IMR-90 (cell line): ENCODE measurements around the gene SIGLEC7. TPM values are rescaled to one million over a fixed set of nuclear protein-coding genes. Genes with fewer than 3 reads are reported as not detected.

Experiments used
- ATAC-seq: fragments of 200-7000 bp; cut with Tn5 transposase; 2 replicates; pipeline ENCODE4 v1.9.1; 2020; ENCODE audit warnings: low read depth, mild to moderate bottlenecking, moderate library complexity
- BruUV-seq: library from RNA; stranded (reverse); fragments of 400-500 nt; replicated peaks from 2 replicates; lab custom pipeline; 2021; lab: Mats Ljungman, UMichigan
- CTCF ChIA-PET: fragments of 300-600 bp; formaldehyde crosslinking; extraction: SDS; loops from one replicate; lab custom pipeline; 2021; ENCODE audit warnings: antibody characterized with exemption; lab: Yijun Ruan, JAX
- POLR2A ChIA-PET: fragments of 300-600 bp; sonication (Branson Sonifier 250); formaldehyde crosslinking; loops from one replicate; lab custom pipeline; 2022; ENCODE audit warnings: antibody characterized with exemption; ENCODE audit not compliant: unreplicated experiment; lab: Charles Lee
- DNase-seq: peaks from one replicate; pipeline ENCODE4 v3.0.0; 2013
- H2AFZ ChIP-seq: replicated peaks from 2 replicates; pipeline ENCODE3; 2013; ENCODE audit warnings: low read length, mild to moderate bottlenecking; ENCODE audit not compliant: poor library complexity
- H2AK5ac ChIP-seq: 2 replicates; pipeline ENCODE4 v1.6.1; 2013; ENCODE audit warnings: low read depth, low read length, inconsistent platforms
- H2AK9ac ChIP-seq: replicated peaks from 2 replicates; pipeline ENCODE3; 2013; ENCODE audit warnings: mild to moderate bottlenecking, low read depth, low read length, moderate library complexity; ENCODE audit not compliant: poor library complexity
- H2BK120ac ChIP-seq: 2 replicates; pipeline ENCODE4 v1.6.1; 2013; ENCODE audit warnings: low read depth, low read length, inconsistent platforms
- H2BK15ac ChIP-seq: 3 replicates; pipeline ENCODE4 v1.6.1; 2013; ENCODE audit warnings: low read depth, low read length, inconsistent platforms
- H2BK20ac ChIP-seq: 2 replicates; pipeline ENCODE4 v1.6.1; 2013; ENCODE audit warnings: low read depth, mild to moderate bottlenecking, inconsistent platforms, low read length, moderate library complexity
- H2BK5ac ChIP-seq: 2 replicates; pipeline ENCODE4 v1.6.1; 2013; ENCODE audit warnings: mild to moderate bottlenecking, low read depth, low read length, inconsistent platforms; ENCODE audit not compliant: poor library complexity, severe bottlenecking
- H3K14ac ChIP-seq: replicated peaks from 2 replicates; pipeline ENCODE4 v1.6.1; 2013; ENCODE audit warnings: low read depth, low read length, inconsistent platforms
- H3K18ac ChIP-seq: 2 replicates; pipeline ENCODE4 v1.6.1; 2013; ENCODE audit warnings: low read depth, low read length, control low read depth
- H3K23ac ChIP-seq: 2 replicates; pipeline ENCODE4 v1.6.1; 2013; ENCODE audit warnings: low read depth, low read length, inconsistent platforms
- H3K27ac ChIP-seq: 2 replicates; pipeline ENCODE4 v1.5.1; 2013; ENCODE audit warnings: mild to moderate bottlenecking, control low read depth, low read length; ENCODE audit not compliant: insufficient read depth
- H3K27me3 ChIP-seq: 2 replicates; pipeline ENCODE4 v1.6.1; 2013; ENCODE audit warnings: low read length; ENCODE audit not compliant: control insufficient read depth, insufficient read depth
- H3K36me3 ChIP-seq: 2 replicates; pipeline ENCODE4 v1.6.1; 2013; ENCODE audit warnings: low read length, mixed read lengths; ENCODE audit not compliant: control insufficient read depth, insufficient read depth
- H3K4ac ChIP-seq: 2 replicates; pipeline ENCODE4 v1.6.1; 2013; ENCODE audit warnings: low read depth, low read length, inconsistent platforms
- H3K4me1 ChIP-seq: 2 replicates; pipeline ENCODE4 v1.6.1; 2013; ENCODE audit warnings: low read length, mixed read lengths; ENCODE audit not compliant: control insufficient read depth, insufficient read depth
- H3K4me2 ChIP-seq: 2 replicates; pipeline ENCODE4 v1.6.1; 2013; ENCODE audit warnings: low read depth, mild to moderate bottlenecking, control low read depth, low read length, moderate library complexity
- H3K4me3 ChIP-seq: 2 replicates; pipeline ENCODE4 v1.5.1; 2013; ENCODE audit warnings: low read depth, mild to moderate bottlenecking, control low read depth, low read length, moderate library complexity; ENCODE audit not compliant: insufficient read depth
- H3K56ac ChIP-seq: 2 replicates; pipeline ENCODE4 v1.6.1; 2013; ENCODE audit warnings: low read length, inconsistent platforms; ENCODE audit not compliant: insufficient read depth; ENCODE audit errors: extremely low read depth
- H3K79me1 ChIP-seq, 2 experiments: 2 replicates each; pipeline ENCODE4 v1.6.1; 2013; ENCODE audit warnings: low read length in 2 of 2, inconsistent platforms in 1 of 2, low read depth in 1 of 2
- H3K9ac ChIP-seq: 2 replicates; pipeline ENCODE4 v1.6.1; 2013; ENCODE audit warnings: low read depth, low read length, control low read depth
- H3K9me1 ChIP-seq: 2 replicates; pipeline ENCODE4 v1.6.1; 2013; ENCODE audit warnings: low read length, inconsistent platforms; ENCODE audit not compliant: insufficient read depth
- H3K9me3 ChIP-seq: 2 replicates; pipeline ENCODE4 v1.6.1; 2013; ENCODE audit warnings: low read length; ENCODE audit not compliant: control insufficient read depth, insufficient read depth
- H4K20me1 ChIP-seq: 2 replicates; pipeline ENCODE4 v1.6.1; 2013; ENCODE audit warnings: low read length, inconsistent platforms; ENCODE audit not compliant: insufficient read depth
- H4K5ac ChIP-seq: 2 replicates; pipeline ENCODE4 v1.6.1; 2013; ENCODE audit warnings: mild to moderate bottlenecking, low read depth, low read length, control low read depth
- H4K8ac ChIP-seq, 2 experiments: 2 replicates each; pipeline ENCODE4 v1.6.1; 2013; ENCODE audit warnings: low read depth in 2 of 2, low read length in 2 of 2, control low read depth in 1 of 2, inconsistent platforms in 1 of 2
- H4K91ac ChIP-seq: 2 replicates; pipeline ENCODE4 v1.6.1; 2013; ENCODE audit warnings: low read depth, low read length, inconsistent platforms; ENCODE audit not compliant: insufficient read depth
- ELK1 ChIP-seq: fragments of 150-350 bp; IDR thresholded peaks from 2 replicates; pipeline ENCODE4 v1.6.1; 2016; ENCODE audit warnings: low read depth, mild to moderate bottlenecking, low read length, moderate library complexity, borderline replicate concordance
- MAZ ChIP-seq: IDR thresholded peaks from 2 replicates; pipeline ENCODE4 v1.6.1; 2012; ENCODE audit warnings: low read depth, mild to moderate bottlenecking, low read length, improper control_type of control experiment, moderate library complexity, borderline replicate concordance
- MXI1 ChIP-seq: IDR thresholded peaks from 2 replicates; pipeline ENCODE4 v1.6.1; 2012; ENCODE audit warnings: low read depth, mild to moderate bottlenecking, low read length, moderate library complexity, borderline replicate concordance
- NFE2L2 ChIP-seq: fragments of 150-350 bp; IDR thresholded peaks from 2 replicates; pipeline ENCODE4 v1.6.1; 2016; ENCODE audit warnings: low read depth, mild to moderate bottlenecking, low read length
- RFX5 ChIP-seq: IDR thresholded peaks from 2 replicates; pipeline ENCODE4 v1.8.0; 2012; ENCODE audit warnings: low read depth, mild to moderate bottlenecking, low read length, moderate library complexity
- WGBS, 2 experiments: methylation state at CpG; one replicate each; pipeline versions ENCODE4 v1.1.5 to v1.1.7; 2013; ENCODE audit warnings: missing lambda C conversion rate in 2 of 2; ENCODE audit not compliant: insufficient read length in 1 of 2; ENCODE audit errors: extremely low coverage in 2 of 2; 5-methylcytosine and 5-hydroxymethylcytosine counted together
- dilution Hi-C: fragments of 300-500 bp; cut with HindIII; formaldehyde crosslinking; loops from one replicate; pipeline ENCODE4 v1.14.3; 2018; ENCODE audit warnings: low sequenced_read_pairs; ENCODE audit not compliant: unreplicated experiment
- in situ Hi-C: fragments of 300-500 bp; cut with MboI; formaldehyde crosslinking; loops from 3 replicates; pipeline ENCODE4 v1.14.3; 2019; ENCODE audit warnings: low sequenced_read_pairs, inconsistent platforms, mixed read lengths
- intact Hi-C: fragments of 100-400 bp; cut with micrococcal nuclease; formaldehyde crosslinking; loops from 2 replicates; pipeline ENCODE4 v1.10.0; 2022
- polyA plus RNA-seq, 3 experiments: library from polyadenylated mRNA; depleted of rRNA; stranded (reverse); fragments of >200 nt; gene quantifications; 2 replicates each; pipeline ENCODE4 v1.2.3, GENCODE V29; 2012; ENCODE audit warnings: low replicate concordance in 1 of 3
- total RNA-seq: library from RNA; depleted of rRNA; stranded (reverse); fragments of >200 nt; gene quantifications from 2 replicates; pipeline ENCODE4 v1.2.3, GENCODE V29; 2012; rRNA removed

SIGLEC7 gene
- total and polyA plus RNA-seq, 2 of the 4 experiments (the other 2 are of a cell fraction) = not detected

GRCh38 chr19:51201712-51202111 is 59.6 kb downstream of the SIGLEC7 start:
- in situ Hi-C loops (no loop called here), dilution Hi-C loops (no loop called here), intact Hi-C loops (no loop called here)
- WGBS, 2 experiments = no CpG with 5 or more reads among the region's 5 CpGs
- no peak overlapping the region for H2BK20ac ChIP-seq
- H3K9me3 ChIP-seq = peaks cover 11% of the 10 kb centered on the region
- CTCF ChIA-PET = interaction anchor here (0.5 kb wide), 1 partner anchor 57 kb away, joined by 3 read pairs; no protein-coding TSS in a partner anchor
- BruUV-seq = no TSS peak
- H2AFZ ChIP-seq = no peak overlapping the region
- H3K9me1 ChIP-seq = no peaks in the 10 kb centered on the region
- H3K36me3 ChIP-seq = no peaks in the 10 kb centered on the region
- no peak overlapping the region for H3K9ac ChIP-seq
- no peak overlapping the region for H3K23ac ChIP-seq
- H2BK5ac ChIP-seq = no peak overlapping the region
- H2BK15ac ChIP-seq = no peak overlapping the region
- no peak overlapping the region for H4K91ac ChIP-seq
- no peak for TF ChIP-seq NFE2L2
- no peak for TF ChIP-seq MAZ
- TF ChIP-seq MXI1 = no peak
- no peak for TF ChIP-seq ELK1
- no peak for TF ChIP-seq RFX5
- no peaks in the 10 kb centered on the region for H3K79me1 ChIP-seq
- ATAC-seq = no peak
- no peaks in the 10 kb centered on the region; the same call in 1 of the 2 replicates for H4K20me1 ChIP-seq
- H3K4me1 ChIP-seq = no peaks in the 10 kb centered on the region
- no peak overlapping the region for H4K8ac ChIP-seq
- no peak overlapping the region for H2AK5ac ChIP-seq
- no peak overlapping the region for H3K4me3 ChIP-seq
- H4K5ac ChIP-seq = no peak overlapping the region
- no peak overlapping the region for H3K14ac ChIP-seq
- no peak overlapping the region for H3K18ac ChIP-seq
- H3K27ac ChIP-seq = no peak overlapping the region
- no peak overlapping the region for H3K56ac ChIP-seq
- no peak overlapping the region for H2BK120ac ChIP-seq
- H3K27me3 ChIP-seq = no peaks in the 10 kb centered on the region
- DNase-seq = no peak
- H3K4ac ChIP-seq = no peak overlapping the region
- no peak overlapping the region for H3K4me2 ChIP-seq
- POLR2A ChIA-PET = no interaction called here
- H2AK9ac ChIP-seq = no peak overlapping the region

Other genes with a start within 250 kb of the SIGLEC7 start
- not detected in 2 replicates for gene KLK4, start 230.9 kb upstream of the SIGLEC7 start, total RNA-seq
- not detected in 2 replicates for gene KLK4, start 230.9 kb upstream of the SIGLEC7 start, polyA plus RNA-seq (2012; rRNA removed)
- gene KLK5, start 189.3 kb upstream of the SIGLEC7 start, total RNA-seq = not detected in 2 replicates
- not detected in 2 replicates for gene KLK5, start 189.3 kb upstream of the SIGLEC7 start, polyA plus RNA-seq (2012; rRNA removed)
- not detected in 2 replicates for gene KLK6, start 172.7 kb upstream of the SIGLEC7 start, total RNA-seq
- gene KLK6, start 172.7 kb upstream of the SIGLEC7 start, polyA plus RNA-seq (2012; rRNA removed) = not detected in 2 replicates
- not detected in 2 replicates for gene KLK7, start 158.4 kb upstream of the SIGLEC7 start, total RNA-seq
- not detected in 2 replicates for gene KLK7, start 158.4 kb upstream of the SIGLEC7 start, polyA plus RNA-seq (2012; rRNA removed)
- gene KLK8, start 140.7 kb upstream of the SIGLEC7 start, total RNA-seq = not detected in 2 replicates
- gene KLK8, start 140.7 kb upstream of the SIGLEC7 start, polyA plus RNA-seq (2012; rRNA removed) = not detected in 2 replicates
- gene KLK10, start 122.6 kb upstream of the SIGLEC7 start, total RNA-seq = not detected in 2 replicates
- not detected in 2 replicates for gene KLK10, start 122.6 kb upstream of the SIGLEC7 start, polyA plus RNA-seq (2012; rRNA removed)
- gene KLK11, start 115.7 kb upstream of the SIGLEC7 start, total RNA-seq = not detected in 2 replicates
- not detected in 2 replicates for gene KLK11, start 115.7 kb upstream of the SIGLEC7 start, polyA plus RNA-seq (2012; rRNA removed)
- gene KLK12, start 107.3 kb upstream of the SIGLEC7 start, total RNA-seq = not detected in 2 replicates
- gene KLK12, start 107.3 kb upstream of the SIGLEC7 start, polyA plus RNA-seq (2012; rRNA removed) = not detected in 2 replicates
- gene KLK13, start 77.2 kb upstream of the SIGLEC7 start, total RNA-seq = not detected in 2 replicates
- gene KLK13, start 77.2 kb upstream of the SIGLEC7 start, polyA plus RNA-seq (2012; rRNA removed) = 0.16 TPM in 1 of 2 replicates, not detected in the other
- gene KLK14, start 59.4 kb upstream of the SIGLEC7 start, total RNA-seq = not detected in 2 replicates
- not detected in 2 replicates for gene KLK14, start 59.4 kb upstream of the SIGLEC7 start, polyA plus RNA-seq (2012; rRNA removed)
- 2.0 and 2.2 TPM in 2 replicates for gene CTU1, start 33.9 kb upstream of the SIGLEC7 start, total RNA-seq
- 3.3 and 6.4 TPM in 2 replicates for gene CTU1, start 33.9 kb upstream of the SIGLEC7 start, polyA plus RNA-seq (2012; rRNA removed)
- gene SIGLEC9, start 17.4 kb upstream of the SIGLEC7 start, total RNA-seq = not detected in 2 replicates
- 0.03 TPM in 1 of 2 replicates, not detected in the other for gene SIGLEC9, start 17.4 kb upstream of the SIGLEC7 start, polyA plus RNA-seq (2012; rRNA removed)
- gene CD33, start 82.8 kb downstream of the SIGLEC7 start, total RNA-seq = not detected in 2 replicates
- gene CD33, start 82.8 kb downstream of the SIGLEC7 start, polyA plus RNA-seq (2012; rRNA removed) = not detected in 2 replicates
- gene SIGLECL1, start 108.8 kb downstream of the SIGLEC7 start, total RNA-seq = not detected in 2 replicates
- gene SIGLECL1, start 108.8 kb downstream of the SIGLEC7 start, polyA plus RNA-seq (2012; rRNA removed) = not detected in 2 replicates
- gene IGLON5, start 169.3 kb downstream of the SIGLEC7 start, total RNA-seq = not detected in 2 replicates
- gene IGLON5, start 169.3 kb downstream of the SIGLEC7 start, polyA plus RNA-seq (2012; rRNA removed) = not detected in 2 replicates
- under 0.01 and 0.18 TPM in 2 replicates for gene VSIG10L, start 199.8 kb downstream of the SIGLEC7 start, total RNA-seq
- 1.2 and 1.4 TPM in 2 replicates for gene VSIG10L, start 199.8 kb downstream of the SIGLEC7 start, polyA plus RNA-seq (2012; rRNA removed)
- gene ETFB, start 224.1 kb downstream of the SIGLEC7 start, total RNA-seq = 166 and 175 TPM in 2 replicates
- 141 and 151 TPM in 2 replicates for gene ETFB, start 224.1 kb downstream of the SIGLEC7 start, polyA plus RNA-seq (2012; rRNA removed)
- not detected in 2 replicates for gene CLDND2, start 226.7 kb downstream of the SIGLEC7 start, total RNA-seq
- gene CLDND2, start 226.7 kb downstream of the SIGLEC7 start, polyA plus RNA-seq (2012; rRNA removed) = not detected in 2 replicates
- not detected in 2 replicates for gene NKG7, start 230.4 kb downstream of the SIGLEC7 start, total RNA-seq
- not detected in 2 replicates for gene NKG7, start 230.4 kb downstream of the SIGLEC7 start, polyA plus RNA-seq (2012; rRNA removed)
- gene LIM2, start 245.7 kb downstream of the SIGLEC7 start, total RNA-seq = not detected in 2 replicates
- gene LIM2, start 245.7 kb downstream of the SIGLEC7 start, polyA plus RNA-seq (2012; rRNA removed) = not detected in 2 replicates
- gene C19orf84, start 248.3 kb downstream of the SIGLEC7 start, total RNA-seq = not detected in 2 replicates
- gene C19orf84, start 248.3 kb downstream of the SIGLEC7 start, polyA plus RNA-seq (2012; rRNA removed) = not detected in 2 replicates